Right lobe of liver (tissue), 4 donors: Measurements from ENCODE around the gene ALG14.

ENCODE experiments used
- CTCF ChIP-seq, 4 donors: fragments of 200-600 bp in 3 of 4; fragments of 450-650 bp in 1 of 4; IDR thresholded peaks; one replicate each; pipeline versions ENCODE4 v1.5.1 to v1.8.0; 2016 to 2022; ENCODE audit warnings: antibody characterized with exemption in 4 of 4, mild to moderate bottlenecking in 2 of 4
- POLR2A ChIP-seq: fragments of 450-650 bp; IDR thresholded peaks from one replicate; pipeline ENCODE4 v1.6.1; 2017; ENCODE audit warnings: antibody characterized with exemption, mild to moderate bottlenecking
- donor health status: DM: no; HTN: no; CAD: no.
- donor health status: DM: no; HTN: no; CAD: no.
- donor health status: DM: no; HTN: yes; CAD: no.

DNA sequence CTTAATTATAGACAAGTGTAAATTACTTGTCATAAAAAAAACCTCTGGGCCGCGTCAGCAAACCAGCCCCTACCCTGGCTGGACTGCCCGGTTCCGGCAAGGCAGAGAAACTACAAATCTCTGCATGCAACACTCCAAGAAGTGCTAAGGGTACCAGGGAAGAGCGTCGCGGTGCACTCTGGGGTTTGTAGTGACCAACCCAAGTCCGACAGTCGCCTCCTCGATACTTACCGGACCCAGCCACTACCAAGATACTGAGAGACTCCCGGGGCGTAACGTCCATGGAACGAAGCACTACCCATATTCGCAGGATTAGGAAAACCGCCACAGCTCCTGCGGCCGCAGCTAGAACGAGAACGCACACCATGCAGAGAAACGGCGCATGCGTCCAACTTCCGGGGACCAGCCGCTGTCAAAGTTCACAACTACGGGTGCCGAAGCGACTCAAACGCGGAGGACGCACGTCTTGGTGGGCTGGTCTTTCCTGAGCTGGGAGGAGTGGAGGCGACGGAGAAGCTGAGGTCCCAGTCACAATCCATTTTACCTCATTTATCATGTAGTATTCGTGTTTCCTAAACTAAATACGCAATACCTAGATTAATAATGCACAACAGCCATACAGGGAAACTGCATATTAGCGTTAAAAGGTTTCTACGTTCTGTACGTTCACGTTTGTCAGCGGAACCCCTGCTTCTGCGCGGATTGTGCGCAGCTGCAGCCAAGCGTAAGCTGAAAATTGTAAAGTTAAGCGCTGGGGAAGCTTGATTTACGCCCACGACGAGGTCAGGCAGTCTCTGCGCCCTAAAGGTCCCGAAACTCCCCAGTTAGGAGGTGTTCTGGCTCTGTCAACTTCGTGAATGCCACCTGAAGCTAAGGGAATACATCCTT, at the start of gene ALG14:
- TF ChIP-seq CTCF (IDR thresholded peaks at IDR 0.05): no peak
- peak; percentile 68 for TF ChIP-seq POLR2A
